ENCODE measurements around the gene CCBE1.

The CCBE1 gene

DNA sequence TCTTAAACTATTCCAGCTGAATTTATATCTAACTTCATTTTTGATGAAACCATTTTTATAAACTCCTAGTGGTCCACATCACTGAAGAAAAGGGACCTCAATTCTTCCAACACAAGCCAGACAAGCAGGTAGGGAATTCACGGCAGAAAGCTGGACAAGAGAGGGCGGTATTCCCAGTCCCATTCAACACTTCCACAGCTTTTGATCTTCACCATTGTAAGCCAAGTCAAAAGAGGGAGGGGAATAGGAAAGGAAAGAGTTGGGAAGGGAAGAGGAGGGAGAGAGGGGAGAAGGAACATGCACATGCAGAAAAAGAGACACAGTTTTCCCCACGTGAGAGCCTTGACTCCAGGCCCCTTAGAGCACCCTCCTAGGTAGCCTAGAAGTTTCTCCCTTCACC is 77.4 kb downstream of the CCBE1 start:
- DNase-seq (ENCODE audit: low spot score): no peak

DNA sequence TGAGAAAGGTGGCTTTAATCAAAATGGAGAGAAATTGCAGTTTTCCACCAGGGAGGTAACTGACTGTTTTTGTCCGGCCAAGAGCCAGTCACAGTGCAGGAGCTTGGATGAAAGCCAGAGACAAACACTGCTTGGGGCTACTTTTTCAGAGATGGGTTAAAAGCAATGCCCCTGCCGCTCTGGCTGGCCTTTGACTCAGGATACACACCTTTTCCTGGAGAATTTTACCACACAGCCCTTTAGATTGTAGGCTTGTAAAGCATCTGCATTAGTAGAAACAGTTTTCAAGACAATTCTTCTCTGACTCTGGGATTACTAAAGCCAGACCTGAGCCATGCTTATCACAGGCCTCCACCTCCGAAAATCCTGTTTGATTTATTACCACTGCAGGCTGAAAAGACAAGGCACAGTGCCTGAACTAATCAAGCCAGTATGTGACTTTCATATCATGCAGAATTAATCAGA is 79.7 kb downstream of the CCBE1 start:
- no peak for DNase-seq (ENCODE audit: low spot score)

GRCh38 chr18:59616501-59616900 is 80.7 kb downstream of the CCBE1 start:
- no peak for DNase-seq (ENCODE audit: low spot score)

DNA sequence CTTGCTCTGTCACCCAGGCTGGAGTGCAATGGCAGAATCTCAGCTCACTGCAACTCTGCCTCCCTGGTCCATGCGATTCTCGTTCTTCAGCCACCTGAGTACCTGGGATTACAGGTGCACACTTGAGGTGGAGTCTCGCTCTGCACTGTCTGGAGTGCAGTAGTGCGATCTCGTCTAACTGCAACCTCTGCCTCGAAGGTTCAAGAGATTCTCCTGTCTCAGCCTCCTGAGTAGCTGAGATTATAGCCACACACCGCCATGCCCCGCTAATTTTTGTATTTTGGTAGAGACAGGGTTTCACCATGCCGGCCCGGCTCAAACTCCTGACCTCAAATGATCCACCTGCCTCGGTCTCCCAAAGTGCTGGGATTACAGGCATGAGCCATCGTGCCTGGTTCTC is 83.3 kb downstream of the CCBE1 start:
- DNase-seq (ENCODE audit: low spot score): no peak

GRCh38 chr18:59612381-59612780 is 84.8 kb downstream of the CCBE1 start:
- no peak for DNase-seq (ENCODE audit: low spot score)

DNA sequence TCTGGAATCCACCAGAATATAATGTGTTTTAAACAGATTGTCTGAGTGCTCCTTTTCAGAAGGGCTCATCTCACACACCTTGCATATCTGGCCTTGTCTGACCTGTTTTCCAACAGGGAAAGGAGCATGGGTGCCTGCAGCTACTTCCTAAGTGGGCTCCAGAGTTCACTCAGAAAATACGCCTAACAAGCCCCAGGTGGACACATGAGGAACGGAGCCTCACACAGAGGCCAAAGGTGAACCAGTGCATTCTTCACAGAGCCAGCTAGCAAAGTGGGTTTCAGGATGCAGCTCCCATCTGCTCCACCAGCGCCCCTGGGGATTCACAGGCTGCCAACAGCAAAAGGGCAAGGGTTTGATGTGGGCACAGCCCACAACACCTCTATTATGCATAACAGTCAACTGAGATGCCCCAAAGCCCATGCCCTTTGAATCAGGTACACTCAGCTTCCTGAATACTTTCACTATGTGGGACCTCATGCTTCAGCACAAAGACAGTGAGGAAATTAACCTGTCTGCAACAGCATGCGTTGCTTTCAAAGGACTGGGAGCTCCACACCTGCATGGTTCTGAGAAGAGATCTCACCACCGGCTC is 86.6 kb downstream of the CCBE1 start:
- DNase-seq (ENCODE audit: low spot score): no peak

DNA sequence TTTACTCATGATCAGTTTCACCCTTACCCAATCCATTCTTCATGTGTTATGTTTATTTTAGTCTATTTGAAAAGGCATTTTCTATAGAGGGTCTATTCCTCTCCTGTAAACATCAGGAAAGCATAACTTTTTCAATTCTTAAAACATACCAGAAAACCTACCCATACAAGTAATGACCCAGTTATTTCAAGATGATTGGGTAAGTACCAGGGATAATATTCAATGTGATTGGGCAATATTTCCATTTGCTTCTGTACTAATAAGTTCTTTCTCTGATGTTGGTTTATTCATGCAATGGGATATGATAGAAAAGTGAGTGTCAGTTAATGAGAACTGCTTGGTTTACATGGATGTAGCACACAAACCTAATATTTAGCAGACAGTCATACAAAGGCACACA is 87.6 kb downstream of the CCBE1 start:
- DNase-seq (ENCODE audit: low spot score): no peak

DNA sequence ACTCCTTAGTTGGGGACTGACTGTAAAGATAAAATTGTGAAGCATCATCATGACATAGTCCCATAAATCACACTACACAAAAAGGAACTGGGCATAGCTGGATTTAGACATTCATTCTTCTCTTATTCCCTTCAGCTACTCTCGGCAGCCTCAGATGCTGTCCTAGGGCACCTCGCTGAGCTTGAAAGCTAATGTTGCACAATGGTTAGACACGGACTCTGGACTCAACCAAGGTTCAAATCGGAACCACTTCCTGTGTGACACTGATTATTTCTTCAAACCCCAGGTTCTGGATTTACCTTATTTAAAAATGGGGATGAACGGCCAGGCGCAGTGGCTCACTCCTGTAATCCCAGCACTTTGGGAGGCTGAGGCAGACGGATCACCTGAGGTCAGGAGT is 89.8 kb downstream of the CCBE1 start:
- DNase-seq (ENCODE audit: low spot score): no peak

DNA sequence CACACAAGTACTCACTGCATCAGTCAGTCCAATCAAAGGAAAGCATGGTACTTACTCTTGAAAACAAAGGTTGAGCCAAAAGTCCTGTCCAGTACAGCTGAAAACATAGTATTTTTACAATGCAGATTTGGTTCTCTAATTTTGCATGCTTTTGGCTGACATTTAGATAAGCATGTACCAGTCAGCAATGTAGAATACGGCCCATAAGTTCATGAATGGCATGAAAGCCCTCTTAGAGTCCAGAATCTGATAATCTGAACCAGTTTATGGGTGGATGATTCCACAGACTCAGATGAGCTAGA is 90.2 kb downstream of the CCBE1 start:
- DNase-seq (ENCODE audit: low spot score): no peak

- no peak for DNase-seq (ENCODE audit: low spot score)
Measured at GRCh38 chr18:59606193-59607077, 90.8 kb downstream of the CCBE1 start.

- DNase-seq (ENCODE audit: low spot score): no peak
Measured at GRCh38 chr18:59605633-59606192, 91.5 kb downstream of the CCBE1 start.

DNA sequence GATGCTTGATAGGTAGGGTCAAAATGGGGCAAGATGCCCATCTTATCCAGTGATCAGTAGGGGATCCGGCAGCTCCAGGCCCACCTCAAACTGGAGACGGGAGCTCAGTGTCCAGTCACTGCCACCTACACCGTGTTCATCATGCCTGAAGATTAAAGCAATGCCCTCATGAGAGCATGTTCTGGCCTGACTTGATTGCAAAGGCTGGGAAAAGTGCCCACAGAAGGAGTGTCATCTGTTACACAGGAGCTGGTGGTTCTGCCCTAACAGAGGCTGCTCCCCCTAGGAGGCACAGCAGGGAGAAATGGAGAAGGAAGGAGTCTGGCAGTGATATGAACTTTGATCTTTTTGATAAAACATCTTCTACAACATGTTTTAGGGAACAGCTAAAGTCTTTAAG is 92.3 kb downstream of the CCBE1 start:
- no peak for DNase-seq (ENCODE audit: low spot score)

DNA sequence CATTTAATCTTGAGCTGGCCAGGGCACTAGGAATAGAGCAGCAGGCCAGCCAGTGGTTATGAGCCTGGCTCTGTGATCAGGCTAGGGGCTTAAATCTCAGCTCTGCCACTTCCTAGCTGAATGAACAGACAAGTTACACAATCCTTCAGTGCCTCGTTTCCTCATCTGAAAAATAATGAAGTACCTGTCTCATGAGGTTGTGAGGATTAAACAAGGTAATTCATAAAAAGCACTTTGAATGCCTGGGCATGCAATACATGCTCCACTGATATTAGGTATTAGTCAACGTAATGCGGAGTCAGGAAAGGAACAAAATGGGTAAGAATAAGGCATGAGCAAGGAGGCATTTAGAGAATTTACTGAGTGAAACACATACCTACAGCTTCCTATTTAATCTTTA is 100.2 kb downstream of the CCBE1 start:
- DNase-seq (ENCODE audit: low spot score): no peak

DNA sequence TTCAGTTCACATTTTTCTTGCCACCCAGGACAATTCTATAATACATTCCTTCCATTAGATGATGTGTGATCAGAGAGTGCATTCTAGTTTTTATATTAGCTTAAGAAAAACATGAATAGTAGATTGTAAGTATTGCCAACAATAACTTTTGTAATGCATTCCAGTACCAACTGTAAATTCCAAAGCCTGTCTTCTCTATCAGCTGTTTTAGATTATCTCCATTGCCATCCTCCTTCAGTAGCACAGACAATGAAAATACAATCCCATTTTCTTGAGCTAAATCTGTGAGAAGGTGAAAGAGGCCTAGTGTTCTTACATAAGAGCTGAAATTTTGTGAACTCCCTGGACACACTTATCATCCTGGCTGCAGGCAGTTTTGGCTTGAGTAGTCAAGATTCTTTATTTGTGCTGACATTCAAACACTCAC is 103.9 kb downstream of the CCBE1 start:
- DNase-seq (ENCODE audit: low spot score): no peak

DNA sequence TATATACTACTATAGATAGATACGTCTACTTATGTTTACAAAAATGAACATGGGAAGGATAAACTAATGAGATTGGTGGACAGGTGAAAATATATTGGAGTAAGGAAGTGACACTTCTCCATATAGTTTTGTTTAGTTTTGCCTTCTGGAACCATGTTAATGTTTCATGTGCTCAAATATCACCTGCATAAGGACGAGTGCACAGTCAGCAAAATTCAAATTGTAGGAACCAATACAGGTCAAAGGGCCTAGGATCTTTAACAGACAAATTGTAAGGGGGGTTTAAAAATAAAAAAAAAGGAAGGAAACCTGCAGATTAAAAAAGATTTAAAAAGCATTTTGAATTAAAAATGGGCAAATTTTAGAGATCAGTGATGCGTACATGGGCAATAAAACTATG is 104.6 kb downstream of the CCBE1 start:
- no peak for DNase-seq (ENCODE audit: low spot score)

GRCh38 chr18:59582395-59582794 is 114.8 kb downstream of the CCBE1 start:
- DNase-seq (ENCODE audit: low spot score): no peak

GRCh38 chr18:59579509-59579908 is 117.7 kb downstream of the CCBE1 start:
- no peak for DNase-seq (ENCODE audit: low spot score)

GRCh38 chr18:59577386-59577655 is 119.9 kb downstream of the CCBE1 start:
- no peak for DNase-seq (ENCODE audit: low spot score)

- no peak for DNase-seq (ENCODE audit: low spot score)
Measured at GRCh38 chr18:59576541-59577385, 120.5 kb downstream of the CCBE1 start.

DNA sequence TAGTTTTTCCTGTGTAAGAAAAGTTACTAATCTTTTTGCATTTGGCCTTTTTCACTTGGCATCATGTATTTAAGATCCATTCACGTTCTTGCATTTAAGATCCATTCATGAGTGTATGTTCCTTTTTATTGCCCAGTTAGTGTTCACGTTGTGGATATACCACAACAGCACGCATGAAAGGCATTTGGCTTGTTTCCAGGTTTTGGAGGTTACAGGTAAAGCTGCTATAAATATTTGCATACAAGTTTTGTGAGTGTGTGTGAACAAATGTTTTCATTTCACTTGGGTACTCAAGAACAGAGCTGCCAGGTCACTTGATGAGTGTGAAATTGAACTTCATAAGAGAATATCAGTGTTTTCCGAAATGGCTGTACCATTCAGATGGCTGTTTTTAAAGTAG is 121.2 kb downstream of the CCBE1 start:
- DNase-seq (ENCODE audit: low spot score): no peak

DNA sequence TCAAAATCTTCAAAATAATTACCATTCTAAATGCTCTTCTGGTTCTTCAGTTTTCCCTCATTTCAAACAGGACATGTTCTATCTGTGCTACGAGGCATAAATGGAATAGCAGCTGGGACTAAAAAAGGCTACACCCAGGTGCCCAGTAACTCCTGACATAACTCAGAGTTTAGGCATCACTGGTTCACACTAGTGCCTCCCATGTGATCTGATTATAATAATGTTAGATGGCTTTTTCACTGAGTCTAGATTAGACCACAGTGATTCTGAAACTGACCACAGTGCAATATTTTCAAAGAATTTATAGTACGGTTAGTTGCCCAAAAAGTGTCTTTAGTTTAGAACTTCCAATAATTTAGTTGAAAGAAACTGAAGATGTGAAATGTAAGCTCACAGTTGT is 123.3 kb downstream of the CCBE1 start:
- no peak for DNase-seq (ENCODE audit: low spot score)

GRCh38 chr18:59571902-59572301 is 125.3 kb downstream of the CCBE1 start:
- DNase-seq (ENCODE audit: low spot score): no peak

GRCh38 chr18:59570796-59571195 is 126.4 kb downstream of the CCBE1 start:
- no peak for DNase-seq (ENCODE audit: low spot score)
